A549 treated with ZK216348 at 1 μM for 4 hours (cell line): ENCODE measurements around the gene ZSWIM5. TPM values are rescaled to one million over a fixed set of nuclear protein-coding genes. Genes with fewer than 3 reads are reported as not detected.

Source experiments
- total RNA-seq: library from RNA; stranded (reverse); fragments of 200-300 nt; extraction: Qiagen RNA extraction; gene quantifications from 5 replicates; pipeline ENCODE4 v1.2.3, GENCODE V29; 2022; ENCODE audit warnings: low read depth

ZSWIM5 gene
- total RNA-seq = 0.35 to 0.62 TPM (median 0.53 TPM) in 5 replicates

GRCh38 chr1:45205910-45206721 lies at the start of gene ZSWIM5:
Gene ZSWIM5 (minus strand): TSS chr1:45206605. CDS start chr1:45206350, 255 bp downstream.

DNA sequence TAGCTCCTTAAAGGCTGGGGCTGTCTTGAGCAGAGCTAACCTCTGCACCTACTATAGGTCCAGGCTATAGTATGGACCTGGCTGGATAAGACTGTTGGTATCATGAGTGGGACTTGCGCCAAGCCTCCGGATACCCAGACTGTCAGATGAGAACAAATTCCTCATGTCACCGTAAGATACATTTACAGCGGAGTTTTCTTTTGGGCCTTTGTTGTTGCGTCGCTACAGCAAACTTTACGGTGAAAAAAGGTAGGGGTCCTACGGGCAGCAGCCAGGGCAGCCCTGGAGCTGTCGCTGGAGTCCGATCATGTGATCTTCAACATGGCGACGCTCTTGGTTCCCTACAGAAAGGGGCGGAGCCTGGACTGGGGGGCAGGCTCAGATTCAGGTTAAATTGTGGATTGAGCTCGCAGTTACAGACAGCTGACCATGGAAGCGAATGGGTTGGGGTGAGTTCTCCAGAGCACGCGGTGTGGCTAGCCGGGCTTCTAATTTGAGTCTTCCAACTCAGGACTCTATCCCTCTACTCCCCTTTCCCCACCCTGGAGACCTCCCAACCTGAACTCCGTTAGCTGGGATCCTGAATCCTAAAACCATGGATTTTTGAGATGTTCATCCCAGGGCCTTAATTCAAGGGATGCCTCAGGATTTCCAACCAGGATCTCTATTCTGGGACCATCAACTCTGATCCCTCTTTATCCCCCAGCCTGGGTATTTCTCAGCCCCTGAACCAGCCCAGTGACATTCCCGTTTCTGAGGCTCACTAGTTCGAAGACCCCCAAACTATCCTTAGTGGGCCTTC lies 194.4 kb downstream of the ZSWIM5 start, which contains the start of gene UROD:
TSS of gene UROD (plus strand) at position 418 of the 802 bp plus-strand sequence. CDS start at position 430, 12 bp downstream.

DNA sequence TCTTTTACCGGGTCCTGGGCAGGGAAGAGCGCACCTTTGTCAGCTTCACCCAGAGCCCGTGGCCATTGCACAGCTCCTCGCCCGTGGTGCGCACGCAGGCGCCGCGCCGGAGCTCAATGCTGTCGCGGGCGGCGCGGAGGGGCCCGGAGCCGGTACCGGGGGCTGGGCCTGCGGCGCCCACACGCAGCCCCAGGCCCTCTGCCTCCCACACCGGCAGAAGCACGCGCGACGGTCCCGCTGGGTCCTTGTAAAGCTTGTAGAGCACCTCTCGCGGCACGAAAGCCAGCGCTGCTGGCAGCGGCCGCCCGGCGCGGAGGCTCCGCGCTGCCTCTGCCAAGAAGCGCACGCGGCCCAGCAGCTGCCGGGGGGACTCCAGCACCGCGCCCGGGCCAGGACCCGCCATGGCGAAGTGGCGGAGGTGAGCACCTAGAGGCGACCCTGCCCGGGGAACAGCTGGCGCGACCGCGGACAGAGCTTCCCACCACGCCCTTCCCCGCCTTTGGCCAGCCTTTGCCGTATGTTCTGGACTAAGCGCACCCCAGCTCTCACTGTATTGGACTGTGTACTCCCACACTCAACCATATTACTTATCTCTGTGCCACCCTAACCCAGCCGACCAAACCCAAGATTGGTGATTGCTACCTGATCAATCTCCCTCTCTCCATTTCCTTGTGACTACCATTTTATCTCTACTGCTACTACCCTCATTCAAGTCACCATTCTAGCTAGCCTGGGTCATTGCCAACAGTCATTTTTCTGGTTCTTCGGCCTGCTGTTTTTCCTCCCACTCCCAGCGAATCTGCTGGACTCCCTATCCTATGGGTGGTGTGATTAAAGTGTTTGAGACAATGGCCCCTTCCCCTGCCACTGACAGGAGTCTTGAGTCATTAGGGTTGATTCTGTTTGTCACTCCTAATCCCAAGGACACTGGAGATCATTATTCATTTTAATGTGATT lies 195.3 kb downstream of the ZSWIM5 start, which contains the start of gene HECTD3:
TSS of gene HECTD3 (minus strand) at position 470 of the 957 bp plus-strand sequence. CDS start at position 403, 67 bp downstream.

Other genes with a start within 250 kb of the ZSWIM5 start
- gene EIF2B3, start 220.0 kb downstream of the ZSWIM5 start, total RNA-seq = 18.0 to 20.9 TPM (median 18.9 TPM) in 5 replicates
- 11.1 to 22.3 TPM (median 19.7 TPM) in 5 replicates for gene HECTD3, start 195.3 kb downstream of the ZSWIM5 start, total RNA-seq
- gene UROD, start 194.4 kb downstream of the ZSWIM5 start, total RNA-seq = 43.4 to 47.7 TPM (median 46.1 TPM) in 5 replicates
- gene HPDL, start 120.3 kb upstream of the ZSWIM5 start, total RNA-seq = 2.5 to 4.9 TPM (median 4.3 TPM) in 5 replicates
- 11.8 to 13.6 TPM (median 12.5 TPM) in 5 replicates for gene TOE1, start 133.6 kb upstream of the ZSWIM5 start, total RNA-seq
- gene MUTYH, start 133.8 kb upstream of the ZSWIM5 start, total RNA-seq = 7.3 to 11.5 TPM (median 9.1 TPM) in 5 replicates